GM12872 (cell line): Measurements from ENCODE around the gene DHRSX.

Experiments used
- CTCF ChIP-seq: IDR thresholded peaks from 3 replicates; pipeline ENCODE4 v1.5.1; 2011; ENCODE audit warnings: low read depth, mild to moderate bottlenecking, low read length, moderate library complexity; ENCODE audit not compliant: insufficient read depth

DHRSX gene

DNA sequence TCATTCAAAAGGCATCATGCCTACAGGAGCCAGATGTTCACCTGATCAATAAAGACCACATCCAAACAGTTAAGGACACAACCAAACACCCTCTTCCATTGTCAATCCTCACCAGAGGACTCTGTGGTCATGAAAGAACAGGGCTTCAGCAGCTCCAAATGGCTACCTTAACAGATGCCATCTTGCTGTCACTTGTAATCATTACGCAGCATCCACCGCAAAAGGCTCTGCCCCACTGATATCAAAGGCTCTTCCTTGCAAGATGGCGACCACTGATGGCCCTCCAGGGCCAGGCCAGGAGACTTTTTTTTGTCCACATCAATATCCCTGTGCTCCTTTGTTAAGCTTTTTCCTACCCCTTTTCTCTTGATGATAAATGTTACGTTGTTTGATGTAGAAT, 157.4 kb downstream of the DHRSX start:
- TF ChIP-seq CTCF, result no peak

DNA sequence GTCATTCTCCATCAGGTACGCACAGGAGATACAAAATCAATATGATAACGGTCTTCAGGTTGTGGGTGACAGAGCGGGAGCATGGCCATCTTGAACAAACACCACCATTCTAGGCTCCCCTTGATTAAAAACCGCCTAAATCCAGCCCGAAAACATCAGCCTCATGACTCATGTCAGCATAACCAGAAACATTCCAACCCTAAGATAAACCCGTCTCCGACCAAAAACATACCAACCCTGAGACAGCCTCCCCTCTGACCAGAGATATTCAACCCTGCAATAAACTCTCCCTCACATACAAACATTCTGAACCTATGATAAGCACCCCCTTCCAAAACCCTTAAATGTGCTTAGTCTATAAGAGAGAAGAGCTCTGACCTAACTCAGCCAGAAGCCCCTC, 157.9 kb downstream of the DHRSX start:
- no peak for TF ChIP-seq CTCF

- TF ChIP-seq CTCF, result no peak
These were observed 158.5 kb downstream of the DHRSX start for GRCh38 chrX:2342281-2342688.

DNA sequence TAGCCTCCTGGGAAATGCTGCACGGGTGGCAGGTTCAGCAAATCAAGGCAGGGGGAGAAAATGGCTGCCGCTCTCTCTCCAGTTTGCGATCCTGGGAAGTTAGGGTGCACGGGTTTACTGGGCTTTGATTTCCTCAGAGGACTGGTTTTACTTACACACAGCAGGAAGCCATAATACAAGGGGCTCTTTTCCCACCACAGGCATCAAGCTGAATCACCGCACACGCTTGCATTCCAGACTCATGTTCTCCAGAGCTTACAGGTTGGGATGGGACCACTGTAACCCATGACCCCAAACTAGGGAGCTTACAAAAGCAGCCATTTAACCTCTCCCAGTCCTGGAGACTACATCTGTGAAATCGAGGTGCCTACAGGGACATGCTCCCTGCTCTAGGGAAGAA, 159.8 kb downstream of the DHRSX start:
- no peak for TF ChIP-seq CTCF

DNA sequence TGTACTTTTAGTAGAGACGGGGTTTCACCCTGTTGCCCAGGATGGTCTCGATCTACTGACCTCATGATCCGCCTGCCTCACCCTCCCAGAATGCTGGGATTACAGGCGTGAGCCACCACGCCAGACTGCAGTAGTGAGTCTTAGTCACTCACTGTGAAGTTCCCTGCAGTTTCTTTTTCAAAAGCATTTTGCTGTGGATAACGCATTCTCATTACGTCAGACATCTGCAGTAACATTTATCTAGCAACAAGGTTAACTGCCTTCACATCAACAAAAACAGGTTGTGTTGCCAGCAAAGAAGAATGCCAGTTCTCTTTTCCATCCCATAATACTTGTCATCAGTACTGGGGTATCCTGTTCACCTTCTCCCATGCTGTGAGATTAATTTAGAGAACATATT, 164.6 kb downstream of the DHRSX start:
- no peak for TF ChIP-seq CTCF

GRCh38 chrX:2334237-2334636, 166.5 kb downstream of the DHRSX start:
- TF ChIP-seq CTCF, result no peak

DNA sequence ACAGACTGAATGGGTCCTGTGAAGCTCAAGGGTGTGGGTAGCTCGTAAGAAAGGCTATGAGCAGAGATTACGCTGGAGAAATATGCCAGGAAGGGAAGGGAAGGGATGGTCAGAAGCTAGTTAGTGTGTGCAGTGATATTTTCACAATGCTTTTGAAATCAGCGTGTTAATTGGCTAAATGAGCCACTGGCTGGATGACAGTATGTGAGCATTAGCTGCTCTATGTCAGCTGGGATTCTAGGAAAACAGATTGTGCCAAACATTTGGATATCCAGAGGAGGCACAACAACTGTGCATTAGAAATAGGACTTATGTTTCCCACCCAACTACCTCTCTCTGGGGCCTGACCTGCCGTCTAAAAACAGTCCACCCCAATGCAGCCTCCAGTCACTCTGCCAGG, 168.5 kb downstream of the DHRSX start:
- TF ChIP-seq CTCF, result no peak

DNA sequence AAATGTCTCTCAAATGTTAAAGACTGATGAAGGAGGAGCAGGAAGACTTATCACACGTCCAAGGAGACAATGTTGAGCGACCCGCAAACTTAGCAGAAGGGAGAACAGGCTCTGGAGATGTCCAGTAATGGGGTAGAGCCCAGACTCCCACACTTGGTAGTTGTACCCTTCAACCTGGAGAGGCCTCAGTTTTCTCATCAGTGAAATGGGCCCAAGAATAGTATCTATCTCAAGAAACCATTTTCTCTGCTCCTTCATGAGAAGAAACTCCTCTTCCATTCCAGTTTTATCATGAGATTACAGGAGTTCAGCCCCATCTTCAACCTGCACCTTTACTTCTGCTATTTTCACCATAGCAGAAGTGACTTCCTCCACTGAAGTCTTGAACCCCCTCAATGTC, 169.9 kb downstream of the DHRSX start:
- TF ChIP-seq CTCF, result no peak
